ENCODE results near the gene STIMATE.

STIMATE gene

GRCh38 chr3:52871761-52872160 lies 25.6 kb downstream of the STIMATE start:
- DNase-seq (ENCODE audit: low spot score), result no peak
- no peak for TF ChIP-seq CTCF (IDR thresholded peaks at IDR 0.05; ENCODE audit: extremely low read depth, missing control alignments)

GRCh38 chr3:52870471-52870870 lies 26.9 kb downstream of the STIMATE start:
- DNase-seq (ENCODE audit: low spot score), result no peak
- no peak for TF ChIP-seq CTCF (IDR thresholded peaks at IDR 0.05; ENCODE audit: extremely low read depth, missing control alignments)

GRCh38 chr3:52866427-52866826 lies 30.9 kb downstream of the STIMATE start:
- DNase-seq (ENCODE audit: low spot score), result no peak
- no peak for TF ChIP-seq CTCF (IDR thresholded peaks at IDR 0.05; ENCODE audit: extremely low read depth, missing control alignments)

GRCh38 chr3:52865994-52866393 lies 31.4 kb downstream of the STIMATE start:
- TF ChIP-seq CTCF (IDR thresholded peaks at IDR 0.05; ENCODE audit: extremely low read depth, missing control alignments), result no peak
- no peak for DNase-seq (ENCODE audit: low spot score)

GRCh38 chr3:52860424-52860768 lies 37.0 kb downstream of the STIMATE start:
- no peak for TF ChIP-seq CTCF (IDR thresholded peaks at IDR 0.05; ENCODE audit: extremely low read depth, missing control alignments)
- no peak for DNase-seq (ENCODE audit: low spot score)

- DNase-seq (ENCODE audit: low spot score), result no peak
- TF ChIP-seq CTCF (IDR thresholded peaks at IDR 0.05; ENCODE audit: extremely low read depth, missing control alignments), result no peak
These were observed 37.5 kb downstream of the STIMATE start for GRCh38 chr3:52859686-52860423.

- TF ChIP-seq CTCF (IDR thresholded peaks at IDR 0.05; ENCODE audit: extremely low read depth, missing control alignments), result no peak
- no peak for DNase-seq (ENCODE audit: low spot score)
These were observed 39.5 kb downstream of the STIMATE start for GRCh38 chr3:52857864-52858263.

Measured in GM20000 (cell line).